ENCODE data around the gene TMEM179. TPM values are rescaled to one million over a fixed set of nuclear protein-coding genes. Genes with fewer than 3 reads are reported as not detected.

Gene TMEM179
- total and polyA plus RNA-seq, 10 of the 15 experiments (the other 5 are each of a cell fraction or from before 2014, with no cell fraction given), result not detected

GRCh38 chr14:104552738-104553125 is 51.8 kb downstream of the TMEM179 start:
- WGBS (ENCODE audit: insufficient coverage, insufficient replicate concordance, low lambda C conversion rate, missing lambda C conversion rate), result 17% methylated on average over 8 of the region's 9 CpGs
- H3K9ac ChIP-seq (ENCODE audit: control insufficient read depth, insufficient read depth, low read length), result no peak overlapping the region
- no peak for DNase-seq (ENCODE audit: low read depth, low spot score)
- TF ChIP-seq POU2F2 (IDR thresholded peaks at IDR 0.05; ENCODE audit: borderline replicate concordance, low read depth, low read length), result no peak
- TF ChIP-seq NBN (IDR thresholded peaks at IDR 0.05), result no peak
- TF ChIP-seq CHD4 (IDR thresholded peaks at IDR 0.05), result no peak
- no peak for TF ChIP-seq ZBTB4 (CRISPR knock-in tag; IDR thresholded peaks at IDR 0.05)
- TF ChIP-seq ELK1 (IDR thresholded peaks at IDR 0.05; ENCODE audit: low read depth, low read length), result no peak
- no peak for TF ChIP-seq CHD1 (IDR thresholded peaks at IDR 0.05; ENCODE audit: low read depth, low read length)
- TF ChIP-seq, protein P1, sequence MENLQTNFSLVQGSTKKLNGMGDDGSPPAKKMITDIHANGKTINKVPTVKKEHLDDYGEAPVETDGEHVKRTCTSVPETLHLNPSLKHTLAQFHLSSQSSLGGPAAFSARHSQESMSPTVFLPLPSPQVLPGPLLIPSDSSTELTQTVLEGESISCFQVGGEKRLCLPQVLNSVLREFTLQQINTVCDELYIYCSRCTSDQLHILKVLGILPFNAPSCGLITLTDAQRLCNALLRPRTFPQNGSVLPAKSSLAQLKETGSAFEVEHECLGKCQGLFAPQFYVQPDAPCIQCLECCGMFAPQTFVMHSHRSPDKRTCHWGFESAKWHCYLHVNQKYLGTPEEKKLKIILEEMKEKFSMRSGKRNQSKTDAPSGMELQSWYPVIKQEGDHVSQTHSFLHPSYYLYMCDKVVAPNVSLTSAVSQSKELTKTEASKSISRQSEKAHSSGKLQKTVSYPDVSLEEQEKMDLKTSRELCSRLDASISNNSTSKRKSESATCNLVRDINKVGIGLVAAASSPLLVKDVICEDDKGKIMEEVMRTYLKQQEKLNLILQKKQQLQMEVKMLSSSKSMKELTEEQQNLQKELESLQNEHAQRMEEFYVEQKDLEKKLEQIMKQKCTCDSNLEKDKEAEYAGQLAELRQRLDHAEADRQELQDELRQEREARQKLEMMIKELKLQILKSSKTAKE (IDR thresholded peaks at IDR 0.05; ENCODE audit: low read depth, poor library complexity, severe bottlenecking), result no peak
- TF ChIP-seq, protein P2, sequence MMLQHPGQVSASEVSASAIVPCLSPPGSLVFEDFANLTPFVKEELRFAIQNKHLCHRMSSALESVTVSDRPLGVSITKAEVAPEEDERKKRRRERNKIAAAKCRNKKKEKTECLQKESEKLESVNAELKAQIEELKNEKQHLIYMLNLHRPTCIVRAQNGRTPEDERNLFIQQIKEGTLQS (IDR thresholded peaks at IDR 0.05; ENCODE audit: borderline replicate concordance, extremely low read depth, low read depth, low read length), result no peak
- no peak for TF ChIP-seq ZBED1 (IDR thresholded peaks at IDR 0.05; ENCODE audit: borderline replicate concordance)
- TF ChIP-seq NFIC (IDR thresholded peaks at IDR 0.05; ENCODE audit: low read depth, low read length), result no peak
- TF ChIP-seq, protein P3, sequence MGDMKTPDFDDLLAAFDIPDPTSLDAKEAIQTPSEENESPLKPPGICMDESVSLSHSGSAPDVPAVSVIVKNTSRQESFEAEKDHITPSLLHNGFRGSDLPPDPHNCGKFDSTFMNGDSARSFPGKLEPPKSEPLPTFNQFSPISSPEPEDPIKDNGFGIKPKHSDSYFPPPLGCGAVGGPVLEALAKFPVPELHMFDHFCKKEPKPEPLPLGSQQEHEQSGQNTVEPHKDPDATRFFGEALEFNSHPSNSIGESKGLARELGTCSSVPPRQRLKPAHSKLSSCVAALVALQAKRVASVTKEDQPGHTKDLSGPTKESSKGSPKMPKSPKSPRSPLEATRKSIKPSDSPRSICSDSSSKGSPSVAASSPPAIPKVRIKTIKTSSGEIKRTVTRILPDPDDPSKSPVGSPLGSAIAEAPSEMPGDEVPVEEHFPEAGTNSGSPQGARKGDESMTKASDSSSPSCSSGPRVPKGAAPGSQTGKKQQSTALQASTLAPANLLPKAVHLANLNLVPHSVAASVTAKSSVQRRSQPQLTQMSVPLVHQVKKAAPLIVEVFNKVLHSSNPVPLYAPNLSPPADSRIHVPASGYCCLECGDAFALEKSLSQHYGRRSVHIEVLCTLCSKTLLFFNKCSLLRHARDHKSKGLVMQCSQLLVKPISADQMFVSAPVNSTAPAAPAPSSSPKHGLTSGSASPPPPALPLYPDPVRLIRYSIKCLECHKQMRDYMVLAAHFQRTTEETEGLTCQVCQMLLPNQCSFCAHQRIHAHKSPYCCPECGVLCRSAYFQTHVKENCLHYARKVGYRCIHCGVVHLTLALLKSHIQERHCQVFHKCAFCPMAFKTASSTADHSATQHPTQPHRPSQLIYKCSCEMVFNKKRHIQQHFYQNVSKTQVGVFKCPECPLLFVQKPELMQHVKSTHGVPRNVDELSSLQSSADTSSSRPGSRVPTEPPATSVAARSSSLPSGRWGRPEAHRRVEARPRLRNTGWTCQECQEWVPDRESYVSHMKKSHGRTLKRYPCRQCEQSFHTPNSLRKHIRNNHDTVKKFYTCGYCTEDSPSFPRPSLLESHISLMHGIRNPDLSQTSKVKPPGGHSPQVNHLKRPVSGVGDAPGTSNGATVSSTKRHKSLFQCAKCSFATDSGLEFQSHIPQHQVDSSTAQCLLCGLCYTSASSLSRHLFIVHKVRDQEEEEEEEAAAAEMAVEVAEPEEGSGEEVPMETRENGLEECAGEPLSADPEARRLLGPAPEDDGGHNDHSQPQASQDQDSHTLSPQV (IDR thresholded peaks at IDR 0.05), result no peak
- no peak for TF ChIP-seq POLR2A (IDR thresholded peaks at IDR 0.05; ENCODE audit: low read depth, low read length)
- TF ChIP-seq CBX5 (IDR thresholded peaks at IDR 0.05; ENCODE audit: low read depth), result no peak
- RAD21 ChIA-PET (ENCODE audit: unreplicated experiment), result no interaction called here
- intact Hi-C loops (cut with micrococcal nuclease; ENCODE audit: unreplicated experiment), result no loop called here
- CTCF ChIA-PET, result no interaction called here
- POLR2A ChIA-PET, result no interaction called here
- H3K4me1 ChIP-seq (ENCODE audit: control insufficient read depth, insufficient read depth, low read length), result no peaks in the 10 kb centered on the region
- no peak for FAIRE-seq
- H4K20me1 ChIP-seq (ENCODE audit: control insufficient read depth, insufficient read depth), result no peaks in the 10 kb centered on the region
- H3K4me3 ChIP-seq, result no peak overlapping the region
- ATAC-seq, result no peak
- H3K4me2 ChIP-seq (ENCODE audit: control insufficient read depth, insufficient read depth), result no peak overlapping the region
- H3K9me3 ChIP-seq (replicated peaks; ENCODE audit: control insufficient read depth, insufficient read depth, low read length), result no peaks in the 10 kb centered on the region
- no TSS peak for BruUV-seq (replicated peaks)
- H3K27me3 ChIP-seq (replicated peaks in 1 of 2; ENCODE audit: control insufficient read depth in 2 of 2, insufficient read depth in 2 of 2, low read length in 1 of 2), result peaks cover 0 to 4% of the 10 kb centered on the region in 2 experiments; a peak in 2 of 4 replicates
- H3K36me3 ChIP-seq (ENCODE audit: control insufficient read depth in 2 of 2, insufficient read depth in 2 of 2, low read length in 1 of 2), result no peaks in the 10 kb centered on the region
- no peak overlapping the region for H2AFZ ChIP-seq (ENCODE audit: control insufficient read depth, low read depth, low read length)
- SMC1A ChIA-PET (ENCODE audit: uncharacterized antibody, unreplicated experiment), result no interaction called here
- H3K27ac ChIP-seq (ENCODE audit: control insufficient read depth, insufficient read depth), result no peak overlapping the region
- in situ Hi-C loops (cut with MboI), result no loop called here
- no peaks in the 10 kb centered on the region for H3K79me2 ChIP-seq (ENCODE audit: control insufficient read depth, insufficient read depth, low read length)
